Measurements from ENCODE around the gene FGF6.

Gene FGF6

DNA sequence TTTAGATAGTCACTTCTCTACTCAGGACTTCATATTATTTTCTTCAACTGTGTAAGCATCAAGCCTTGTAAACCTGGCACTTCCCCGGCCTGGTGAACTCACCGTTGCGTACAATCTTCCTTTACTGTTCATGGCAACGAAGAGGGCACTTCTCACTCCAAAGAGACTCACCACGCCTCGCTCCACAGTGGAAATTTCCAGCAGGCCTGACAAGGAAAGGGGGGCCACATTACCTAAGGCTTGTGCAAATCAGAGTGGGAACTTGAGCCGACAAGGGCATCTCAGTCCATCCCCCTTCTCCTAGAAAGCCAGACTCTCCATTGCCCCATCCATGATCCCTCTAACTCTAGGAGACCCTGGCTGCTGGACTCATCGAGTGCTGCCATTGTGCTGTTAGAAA lies 1.6 kb downstream of the FGF6 start:
- H3K79me2 ChIP-seq (ENCODE audit: low read length) = no peaks in the 10 kb centered on the region
- no peak for DNase-seq
- no peak overlapping the region for H3K27ac ChIP-seq (ENCODE audit: low read length)
- TF ChIP-seq EZH2 (optimal IDR thresholded peaks at IDR 0.05; ENCODE audit: low read depth, low read length) = no peak
- no peak for TF ChIP-seq EZH2phosphoT487 (IDR thresholded peaks at IDR 0.05; ENCODE audit: low read length)
- TF ChIP-seq, protein P1, sequence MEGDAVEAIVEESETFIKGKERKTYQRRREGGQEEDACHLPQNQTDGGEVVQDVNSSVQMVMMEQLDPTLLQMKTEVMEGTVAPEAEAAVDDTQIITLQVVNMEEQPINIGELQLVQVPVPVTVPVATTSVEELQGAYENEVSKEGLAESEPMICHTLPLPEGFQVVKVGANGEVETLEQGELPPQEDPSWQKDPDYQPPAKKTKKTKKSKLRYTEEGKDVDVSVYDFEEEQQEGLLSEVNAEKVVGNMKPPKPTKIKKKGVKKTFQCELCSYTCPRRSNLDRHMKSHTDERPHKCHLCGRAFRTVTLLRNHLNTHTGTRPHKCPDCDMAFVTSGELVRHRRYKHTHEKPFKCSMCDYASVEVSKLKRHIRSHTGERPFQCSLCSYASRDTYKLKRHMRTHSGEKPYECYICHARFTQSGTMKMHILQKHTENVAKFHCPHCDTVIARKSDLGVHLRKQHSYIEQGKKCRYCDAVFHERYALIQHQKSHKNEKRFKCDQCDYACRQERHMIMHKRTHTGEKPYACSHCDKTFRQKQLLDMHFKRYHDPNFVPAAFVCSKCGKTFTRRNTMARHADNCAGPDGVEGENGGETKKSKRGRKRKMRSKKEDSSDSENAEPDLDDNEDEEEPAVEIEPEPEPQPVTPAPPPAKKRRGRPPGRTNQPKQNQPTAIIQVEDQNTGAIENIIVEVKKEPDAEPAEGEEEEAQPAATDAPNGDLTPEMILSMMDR (IDR thresholded peaks at IDR 0.05; ENCODE audit: low read length) = no peak
- no peaks in the 10 kb centered on the region for H3K36me3 ChIP-seq (replicated peaks; ENCODE audit: insufficient read depth, low read length)
- H3K9me3 ChIP-seq (replicated peaks; ENCODE audit: insufficient read depth, low read length) = no peaks in the 10 kb centered on the region
- H3K4me1 ChIP-seq (ENCODE audit: low read length) = 0 out of 2 replicates have a peak, but pooled peaks cover 6% of the 10 kb centered on the region
- no peaks in the 10 kb centered on the region for H3K9me2 ChIP-seq (replicated peaks; ENCODE audit: insufficient read depth, low read length)
- H3F3A ChIP-seq (ENCODE audit: insufficient read depth, low read length) = no peaks in the 10 kb centered on the region
- 0 out of 2 replicates have a peak, but pooled peaks cover 6% of the 10 kb centered on the region for H3K27me3 ChIP-seq (replicated peaks; ENCODE audit: insufficient read depth, low read length)
- no peak overlapping the region for H3K4me2 ChIP-seq (ENCODE audit: low read depth, low read length)
- H3K4me3 ChIP-seq (ENCODE audit: low read length) = no peak overlapping the region
- no peak overlapping the region for H2AFZ ChIP-seq (ENCODE audit: low read length)
- no peak overlapping the region for H3K9ac ChIP-seq (ENCODE audit: low read length)
- no peaks in the 10 kb centered on the region for H4K20me1 ChIP-seq (ENCODE audit: insufficient read depth, low read length)

DNA sequence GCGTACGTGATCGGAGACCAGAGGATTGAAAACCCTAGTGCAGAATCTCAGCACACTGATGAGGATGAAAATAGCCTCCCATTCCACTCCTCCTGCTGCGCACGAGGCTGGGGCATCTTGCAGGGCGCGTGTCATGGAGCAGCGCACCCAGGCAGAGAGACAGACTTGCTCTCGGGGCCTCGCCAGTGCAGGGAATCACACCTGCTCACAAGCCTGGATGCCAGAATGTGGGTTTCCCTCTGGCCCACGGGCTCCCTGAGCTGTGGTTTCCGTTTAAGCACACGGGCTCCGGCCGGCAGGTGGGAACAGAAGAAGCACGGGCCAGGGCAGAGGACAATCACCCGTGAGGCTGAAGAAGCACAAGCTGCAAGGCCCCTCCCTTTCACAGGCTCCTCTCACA lies 2.0 kb downstream of the FGF6 start:
- TF ChIP-seq, protein P1 (IDR thresholded peaks at IDR 0.05; ENCODE audit: low read length) = no peak
- no peak for TF ChIP-seq EZH2 (optimal IDR thresholded peaks at IDR 0.05; ENCODE audit: low read depth, low read length)
- no peak for TF ChIP-seq EZH2phosphoT487 (IDR thresholded peaks at IDR 0.05; ENCODE audit: low read length)
- Histone ChIP-seq H3K9me3 (replicated peaks; ENCODE audit: insufficient read depth, low read length) (no peaks in the 10 kb centered on the region), H2AFZ (ENCODE audit: low read length) (no peak overlapping the region), H3F3A (ENCODE audit: insufficient read depth, low read length) (no peaks in the 10 kb centered on the region), H3K36me3 (replicated peaks; ENCODE audit: insufficient read depth, low read length) (no peaks in the 10 kb centered on the region), H3K9me2 (replicated peaks; ENCODE audit: insufficient read depth, low read length) (no peaks in the 10 kb centered on the region), H3K4me1 (ENCODE audit: low read length) (0 out of 2 replicates have a peak, but pooled peaks cover 7% of the 10 kb centered on the region), H3K27me3 (replicated peaks; ENCODE audit: insufficient read depth, low read length) (0 out of 2 replicates have a peak, but pooled peaks cover 6% of the 10 kb centered on the region), H4K20me1 (ENCODE audit: insufficient read depth, low read length) (no peaks in the 10 kb centered on the region), H3K9ac (ENCODE audit: low read length) (no peak overlapping the region), H3K4me2 (ENCODE audit: low read depth, low read length) (no peak overlapping the region), H3K27ac (ENCODE audit: low read length) (no peak overlapping the region), H3K4me3 (ENCODE audit: low read length) (no peak overlapping the region), H3K79me2 (ENCODE audit: low read length) (no peaks in the 10 kb centered on the region)
- no peak for DNase-seq

DNA sequence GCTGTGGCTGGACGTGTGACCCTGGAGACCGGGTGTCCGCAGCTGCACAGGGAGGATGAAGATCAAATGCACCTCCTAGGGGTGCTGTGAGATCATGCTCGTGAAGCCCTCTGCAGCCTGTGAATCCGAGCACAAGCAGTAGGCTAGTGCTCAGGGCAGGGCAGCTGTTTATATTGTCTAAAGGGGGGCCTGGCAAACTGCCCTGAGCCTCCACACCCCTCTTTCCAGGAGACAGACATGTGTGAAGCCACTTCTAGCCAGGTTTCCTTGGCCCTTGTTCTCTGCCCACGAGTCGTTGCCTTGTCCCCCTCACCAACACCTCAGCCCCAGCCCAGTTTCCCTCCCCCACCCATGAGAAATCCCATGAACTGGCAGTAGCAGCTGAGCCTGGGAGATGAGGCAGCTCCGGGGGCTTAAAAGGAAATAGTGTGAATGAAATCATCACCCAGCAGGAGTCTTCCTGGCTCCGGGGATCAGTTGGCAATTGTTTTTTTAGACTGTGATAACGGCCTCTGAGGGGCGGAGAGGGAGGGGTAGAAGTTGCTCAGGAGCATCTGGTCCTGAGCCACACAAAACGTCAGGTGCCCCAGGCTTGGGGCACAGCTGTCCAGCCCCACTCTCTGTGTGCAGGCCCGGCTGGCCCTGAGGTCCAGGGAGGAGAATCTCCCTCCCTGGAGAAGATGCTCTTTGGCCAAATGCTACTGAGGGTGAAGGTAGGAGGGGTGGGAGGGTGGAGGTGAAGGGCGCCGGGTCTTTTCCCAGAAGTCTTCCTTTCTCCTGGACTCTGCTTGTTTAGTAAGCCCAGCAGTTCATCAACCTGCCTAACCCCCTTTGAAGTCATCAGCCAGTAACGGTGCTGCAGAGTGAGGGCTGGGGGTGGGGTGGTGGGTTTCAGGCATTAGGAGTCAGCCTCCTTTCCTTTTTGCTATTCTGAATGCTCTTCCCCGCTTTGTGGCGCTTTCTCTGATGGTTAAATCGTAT lies 4.0 kb downstream of the FGF6 start:
- no peak for DNase-seq
- Histone ChIP-seq H3K4me3 (ENCODE audit: low read length) (no peak overlapping the region), H3K79me2 (ENCODE audit: low read length) (no peaks in the 10 kb centered on the region), H3K9me2 (replicated peaks; ENCODE audit: insufficient read depth, low read length) (no peaks in the 10 kb centered on the region), H2AFZ (ENCODE audit: low read length) (no peak overlapping the region), H4K20me1 (ENCODE audit: insufficient read depth, low read length) (no peaks in the 10 kb centered on the region), H3F3A (ENCODE audit: insufficient read depth, low read length) (no peaks in the 10 kb centered on the region), H3K9me3 (replicated peaks; ENCODE audit: insufficient read depth, low read length) (no peaks in the 10 kb centered on the region), H3K9ac (ENCODE audit: low read length) (no peak overlapping the region), H3K36me3 (replicated peaks; ENCODE audit: insufficient read depth, low read length) (no peaks in the 10 kb centered on the region), H3K4me1 (ENCODE audit: low read length) (0 out of 2 replicates have a peak, but pooled peaks cover 7% of the 10 kb centered on the region), H3K27ac (ENCODE audit: low read length) (no peak overlapping the region), H3K4me2 (ENCODE audit: low read depth, low read length) (no peak overlapping the region), H3K27me3 (replicated peaks; ENCODE audit: insufficient read depth, low read length) (0 out of 2 replicates have a peak, but pooled peaks cover 6% of the 10 kb centered on the region)
- TF ChIP-seq, protein P1 (IDR thresholded peaks at IDR 0.05; ENCODE audit: low read length) = no peak
- TF ChIP-seq EZH2 (optimal IDR thresholded peaks at IDR 0.05; ENCODE audit: low read depth, low read length) = no peak
- no peak for TF ChIP-seq EZH2phosphoT487 (IDR thresholded peaks at IDR 0.05; ENCODE audit: low read length)

Data from MM.1S (cell line).